Stomach smooth muscle (tissue), 2 donors: Measurements from ENCODE around the gene SYTL3.
"Not testable (repeated sequence)": the region's sequence is repeated elsewhere in the genome, so short reads cannot be mapped to it uniquely, and the experiment has no call there.

ENCODE experiments used
- H3K27ac ChIP-seq: one replicate; pipeline ENCODE4 v1.7.0; 2013; ENCODE audit warnings: mild to moderate bottlenecking, low read length, inconsistent platforms
- H3K27me3 ChIP-seq, 2 donors: one replicate each; pipeline ENCODE4 v1.7.0; 2013; ENCODE audit warnings: low read length in 2 of 2; ENCODE audit not compliant: insufficient read depth in 2 of 2, control insufficient read depth in 1 of 2
- H3K36me3 ChIP-seq, 2 donors: one replicate each; pipeline ENCODE4 v1.7.0; 2013; ENCODE audit warnings: low read length in 2 of 2; ENCODE audit not compliant: control insufficient read depth in 2 of 2, insufficient read depth in 2 of 2
- H3K4me1 ChIP-seq: one replicate; pipeline ENCODE4 v1.7.0; 2013; ENCODE audit warnings: low read length; ENCODE audit not compliant: control insufficient read depth, insufficient read depth
- H3K4me3 ChIP-seq, 2 donors: one replicate each; pipeline ENCODE4 v1.7.0; 2013; ENCODE audit warnings: low read length in 2 of 2
- H3K9ac ChIP-seq, 2 donors: one replicate each; pipeline ENCODE4 v1.7.0; 2013; ENCODE audit warnings: low read length in 2 of 2, mild to moderate bottlenecking in 1 of 2
- H3K9me3 ChIP-seq, 2 donors: one replicate each; pipeline ENCODE4 v1.7.0; 2013; ENCODE audit warnings: low read length in 2 of 2; ENCODE audit not compliant: control insufficient read depth in 2 of 2
- donor health status: healthy.
- donor health status: Pancreatic carcinoma.

Gene SYTL3

DNA sequence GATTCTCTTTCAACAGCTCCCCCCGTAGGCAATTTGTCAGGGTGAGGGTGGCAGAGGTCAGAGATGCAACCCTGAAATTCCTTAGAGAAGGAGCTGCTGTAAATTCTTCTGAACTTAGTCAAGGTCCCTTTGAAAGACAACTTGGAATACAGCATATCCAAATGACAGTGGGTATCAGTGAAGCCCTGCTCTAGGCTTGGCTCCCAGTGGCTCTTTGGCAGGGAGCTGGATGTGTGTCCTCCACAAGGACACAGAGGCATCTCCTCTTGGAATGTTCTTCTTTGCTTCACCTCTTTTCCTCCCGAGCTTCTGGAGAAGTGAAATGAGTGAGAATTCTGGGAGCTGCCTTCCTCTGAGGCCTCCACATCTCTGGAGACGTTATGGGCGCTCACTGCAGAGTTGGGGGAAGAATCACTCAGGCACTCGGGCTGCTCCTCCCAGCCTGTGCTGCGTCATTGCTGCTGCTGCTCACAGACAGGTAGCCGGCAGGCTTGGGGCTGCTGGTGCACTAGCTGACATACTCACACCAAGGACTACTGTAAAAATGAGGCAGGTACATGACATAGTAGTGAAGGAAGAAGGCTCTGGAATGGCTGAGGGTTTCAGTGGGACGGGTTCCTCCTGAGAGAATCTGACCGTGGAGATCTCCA lies 39.4 kb upstream of the SYTL3 start:
- H3K27me3 ChIP-seq, result no peaks in the 10 kb centered on the region
- no peak overlapping the region for H3K27ac ChIP-seq
- peaks cover 21 to 34% of the 10 kb centered on the region in 2 donors for H3K36me3 ChIP-seq

DNA sequence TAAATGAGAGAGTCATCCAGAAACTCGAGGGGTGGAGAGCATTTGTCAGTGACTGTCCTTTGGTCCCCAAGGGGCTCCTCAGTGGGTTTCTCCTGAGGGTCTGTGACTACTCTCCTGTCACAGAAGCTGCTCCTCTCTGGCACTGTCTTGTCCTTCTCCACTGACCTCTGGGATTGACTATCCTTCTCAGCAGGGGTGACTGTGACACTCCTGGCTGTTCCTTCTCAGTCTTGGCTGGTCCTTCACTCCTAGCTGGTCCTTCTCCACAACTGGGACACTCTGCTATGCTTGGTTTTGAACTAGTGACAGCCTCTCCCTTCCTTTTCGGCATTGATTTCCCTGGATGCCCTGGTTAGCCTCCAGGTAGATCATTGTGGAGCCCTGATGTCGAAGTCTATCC lies 38.8 kb upstream of the SYTL3 start:
- Histone ChIP-seq H3K9ac (no peak overlapping the region), H3K4me1 (no peaks in the 10 kb centered on the region), H3K36me3 (peaks cover 21 to 34% of the 10 kb centered on the region in 2 donors), H3K27ac (no peak overlapping the region), H3K9me3 (no peaks in the 10 kb centered on the region), H3K27me3 (no peaks in the 10 kb centered on the region), H3K4me3 (no peak overlapping the region)

More for the DNA sequence above, 39.4 kb upstream of the SYTL3 start:
- no peaks in the 10 kb centered on the region for H3K9me3 ChIP-seq
- H3K9ac ChIP-seq, result no peak overlapping the region
- no peaks in the 10 kb centered on the region for H3K4me1 ChIP-seq
- H3K4me3 ChIP-seq, result no peak overlapping the region

DNA sequence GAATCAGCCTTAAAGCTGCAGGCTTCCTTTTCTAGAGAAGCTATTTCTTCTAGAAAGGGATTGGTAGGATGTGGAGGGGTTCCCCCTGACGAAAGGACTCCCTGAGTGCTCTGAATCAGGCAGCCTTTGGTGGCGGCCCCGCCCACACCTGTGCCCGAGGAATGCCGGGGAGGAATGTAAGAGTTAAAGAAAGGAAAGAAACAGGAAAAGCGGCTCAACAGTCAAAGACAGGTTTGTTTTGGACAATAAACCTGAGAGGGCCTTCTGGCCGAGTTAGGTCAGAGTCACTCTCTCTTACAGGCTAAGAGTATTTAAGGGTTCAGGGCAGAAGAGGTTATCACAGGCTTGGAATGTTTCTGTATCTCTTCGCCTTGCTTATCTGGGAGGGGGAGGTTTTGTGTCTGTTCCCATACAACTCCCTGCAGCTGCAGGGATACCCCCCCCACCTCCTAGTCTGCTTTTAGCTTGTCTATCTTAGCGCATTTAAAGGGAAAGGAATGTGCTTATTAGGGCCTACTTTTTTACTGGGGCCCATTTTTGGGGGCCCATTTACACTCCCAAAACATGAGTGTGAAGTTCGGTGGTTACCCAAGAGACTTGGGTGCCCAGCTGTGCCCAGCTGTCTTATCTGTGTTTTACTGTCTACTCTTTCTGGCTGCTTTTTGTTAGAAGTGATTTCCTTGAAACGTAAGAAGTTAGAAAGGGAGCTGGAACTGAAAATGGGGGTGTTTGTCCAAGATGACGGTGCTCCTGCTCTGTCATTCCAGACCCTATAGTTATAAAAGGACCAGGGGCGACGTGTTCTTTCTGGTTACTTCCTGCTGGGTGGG lies 38.1 kb upstream of the SYTL3 start:
- H3K4me3 ChIP-seq, result no peak overlapping the region
- no peak overlapping the region for H3K9ac ChIP-seq
- H3K4me1 ChIP-seq, result no peaks in the 10 kb centered on the region
- H3K36me3 ChIP-seq, result peaks cover 21 to 31% of the 10 kb centered on the region in 2 donors
- H3K27me3 ChIP-seq, result no peaks in the 10 kb centered on the region
- no peaks in the 10 kb centered on the region for H3K9me3 ChIP-seq
- no peak overlapping the region for H3K27ac ChIP-seq

DNA sequence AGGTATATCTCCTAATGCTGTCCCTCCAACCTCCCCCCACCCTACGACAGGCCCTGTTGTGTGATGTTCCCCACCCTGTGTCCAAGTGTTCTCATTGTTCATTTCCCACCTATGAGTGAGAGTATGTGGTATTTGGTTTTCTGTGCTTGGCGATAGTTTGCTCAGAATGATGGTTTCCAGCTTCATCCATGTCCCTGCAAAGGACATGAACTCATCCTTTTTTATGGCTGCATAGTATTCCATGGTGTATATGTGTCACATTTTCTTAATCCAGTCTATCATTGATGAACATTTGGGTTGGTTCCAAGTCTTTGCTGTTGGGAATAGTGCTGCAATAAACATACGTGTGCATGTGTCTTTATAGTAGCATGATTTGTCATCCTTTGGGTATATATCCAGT lies 35.2 kb upstream of the SYTL3 start:
- peaks cover 15% of the 10 kb centered on the region in 2 donors for H3K36me3 ChIP-seq
- not testable (repeated sequence) for H3K4me1 ChIP-seq, H3K27me3 ChIP-seq, H3K27ac ChIP-seq, H3K4me3 ChIP-seq, H3K9me3 ChIP-seq, H3K9ac ChIP-seq

DNA sequence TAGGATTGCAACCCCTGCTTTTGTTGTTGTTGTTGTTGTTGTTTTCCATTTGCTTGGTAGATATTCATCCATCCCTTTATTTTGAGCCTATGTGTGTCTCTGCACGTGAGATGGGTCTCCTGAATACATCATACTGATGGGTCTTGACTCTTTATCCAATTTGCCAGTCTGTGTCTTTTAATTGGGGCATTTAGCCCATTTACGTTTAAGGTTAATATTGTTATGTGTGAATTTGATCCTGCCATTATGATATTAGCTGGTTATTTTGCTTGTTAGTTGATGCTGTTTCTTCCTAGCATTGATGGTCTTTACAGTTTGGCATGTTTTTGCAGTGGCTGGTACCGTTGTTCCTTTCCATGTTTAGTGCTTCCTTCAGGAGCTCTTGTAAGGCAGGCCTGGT lies 31.6 kb upstream of the SYTL3 start:
- H3K4me1 ChIP-seq, H3K9ac ChIP-seq, H3K4me3 ChIP-seq, H3K9me3 ChIP-seq, H3K27me3 ChIP-seq, H3K27ac ChIP-seq: not testable (repeated sequence)
- H3K36me3 ChIP-seq, result peaks cover 9 to 18% of the 10 kb centered on the region in 2 donors

DNA sequence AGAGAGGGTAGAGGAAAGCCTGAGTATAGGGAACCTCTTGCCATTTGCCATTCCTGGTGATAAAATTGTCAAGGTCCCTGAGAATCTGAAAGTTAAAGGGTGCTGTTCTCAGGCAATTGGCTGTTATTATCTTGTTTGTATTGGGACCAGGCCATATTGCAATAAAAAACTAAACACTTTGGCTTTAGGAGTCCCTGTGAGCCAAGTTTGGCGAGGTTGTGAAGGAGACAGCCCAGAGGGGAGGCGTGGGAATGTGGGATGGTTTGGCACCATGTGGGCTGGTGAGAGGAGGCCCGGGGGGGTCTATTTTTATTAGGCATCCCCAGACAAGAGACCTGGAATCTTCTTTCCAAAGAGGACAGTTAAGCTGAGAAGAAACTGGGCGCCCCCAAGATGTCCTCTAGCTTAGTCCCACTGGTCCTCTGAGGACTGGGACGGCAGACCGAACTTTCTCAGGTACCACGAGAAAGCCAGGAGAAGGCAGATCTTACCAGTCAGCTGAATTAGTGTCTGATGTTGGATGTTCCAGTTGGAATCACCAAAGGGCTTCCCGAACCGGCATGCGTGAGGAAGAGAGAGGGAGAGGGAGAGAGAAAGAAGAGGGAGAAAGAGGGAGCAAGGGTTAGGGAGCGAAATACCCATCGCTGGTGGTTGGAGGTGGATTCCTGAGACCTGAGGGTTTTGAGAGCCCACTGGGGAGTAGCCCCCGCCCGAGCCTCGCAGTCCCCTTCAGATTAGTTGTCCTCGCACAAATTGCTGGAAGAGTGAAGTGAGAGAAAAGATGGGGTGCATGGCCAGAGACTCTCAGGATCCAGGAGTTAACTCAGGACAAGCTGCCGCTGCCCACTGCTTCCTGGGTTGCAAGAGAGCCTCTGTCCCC lies 29.7 kb upstream of the SYTL3 start:
- Histone ChIP-seq H3K9me3 (no peaks in the 10 kb centered on the region), H3K4me3 (no peak overlapping the region), H3K36me3 (peaks cover 15 to 18% of the 10 kb centered on the region in 2 donors), H3K4me1 (no peaks in the 10 kb centered on the region), H3K27me3 (no peaks in the 10 kb centered on the region), H3K27ac (no peak overlapping the region), H3K9ac (no peak overlapping the region)

DNA sequence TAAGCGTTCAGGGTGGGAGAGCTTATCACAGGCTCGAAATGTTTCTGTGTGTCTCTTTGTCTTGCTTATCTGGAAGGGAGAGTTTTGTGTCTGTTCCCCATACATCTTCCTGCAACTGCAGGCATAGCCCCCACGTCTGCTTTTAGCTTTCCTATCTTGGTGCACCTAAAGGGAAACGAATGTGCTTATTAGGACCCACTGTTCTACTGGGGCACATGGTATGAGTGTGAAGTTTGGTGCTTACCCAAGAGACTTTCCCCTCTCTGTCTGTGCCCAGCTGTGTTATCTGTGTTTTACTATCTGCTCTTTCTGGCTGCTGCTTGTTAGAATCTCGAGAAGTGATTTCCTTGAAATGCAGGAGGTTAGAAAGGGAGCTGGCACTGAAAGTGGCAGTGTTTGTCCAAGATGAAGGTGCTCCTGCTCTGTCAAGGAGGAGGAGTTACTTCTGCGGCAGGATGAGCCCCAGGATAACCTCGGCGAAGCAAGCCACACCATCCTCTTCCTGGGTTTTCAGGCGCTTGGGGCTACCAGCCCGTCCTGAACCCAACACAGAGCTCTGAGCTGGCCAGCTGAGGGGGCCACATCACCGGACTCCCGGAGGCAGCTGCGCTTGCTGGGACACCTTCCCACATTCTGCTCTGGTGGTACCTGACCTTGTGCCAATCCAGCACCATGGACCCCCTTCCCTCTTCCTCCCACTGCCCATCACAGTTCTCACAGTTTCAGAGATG lies 28.7 kb upstream of the SYTL3 start:
- H3K4me3 ChIP-seq, result no peak overlapping the region
- H3K4me1 ChIP-seq, result no peaks in the 10 kb centered on the region
- H3K27ac ChIP-seq, result no peak overlapping the region
- H3K27me3 ChIP-seq, result no peaks in the 10 kb centered on the region
- H3K9me3 ChIP-seq, result no peaks in the 10 kb centered on the region
- no peak overlapping the region for H3K9ac ChIP-seq
- H3K36me3 ChIP-seq, result peaks cover 21 to 22% of the 10 kb centered on the region in 2 donors

DNA sequence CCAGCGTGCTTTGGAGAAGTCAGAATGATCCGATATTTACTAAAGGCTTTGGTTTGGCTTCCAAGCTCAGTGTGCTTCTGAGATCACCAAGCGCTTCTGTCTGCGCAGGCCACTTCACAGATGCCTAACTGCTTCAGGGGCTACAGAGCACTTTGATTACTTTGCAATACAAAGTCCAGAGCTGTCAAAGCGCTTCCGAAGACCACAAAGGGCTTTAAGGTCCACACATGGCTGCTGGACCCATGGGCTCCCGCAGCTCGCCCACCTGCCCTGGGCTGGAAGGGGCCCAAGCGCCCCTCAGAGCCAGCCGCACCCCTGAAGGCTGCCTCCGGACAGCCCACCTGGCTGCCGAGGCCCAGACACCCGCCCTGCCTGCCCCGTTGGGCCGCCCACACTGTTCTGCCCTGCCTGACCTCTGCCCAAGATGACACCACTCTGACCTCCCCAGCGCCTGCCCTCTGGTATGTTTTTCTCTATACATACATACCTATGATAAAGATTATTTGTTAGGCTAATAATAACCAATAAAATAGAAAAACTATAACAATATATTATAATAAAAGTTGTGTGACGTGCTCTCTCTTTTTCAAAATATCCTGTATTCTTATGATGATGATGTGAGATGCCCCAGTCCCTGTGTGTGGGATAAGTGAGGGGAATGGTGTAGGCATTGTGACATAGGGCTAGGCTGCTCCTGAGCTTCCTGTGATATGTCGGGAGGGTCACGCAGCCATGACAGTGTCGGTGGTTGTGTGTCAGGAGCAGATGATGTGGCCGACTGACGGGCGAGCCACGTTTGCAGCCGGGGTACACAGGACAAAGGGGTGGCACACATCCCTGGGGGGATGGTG lies 27.9 kb upstream of the SYTL3 start:
- Histone ChIP-seq H3K4me1 (no peaks in the 10 kb centered on the region), H3K36me3 (peaks cover 23 to 28% of the 10 kb centered on the region in 2 donors), H3K9me3 (no peaks in the 10 kb centered on the region), H3K27ac (no peak overlapping the region), H3K27me3 (no peaks in the 10 kb centered on the region), H3K9ac (no peak overlapping the region), H3K4me3 (no peak overlapping the region)

DNA sequence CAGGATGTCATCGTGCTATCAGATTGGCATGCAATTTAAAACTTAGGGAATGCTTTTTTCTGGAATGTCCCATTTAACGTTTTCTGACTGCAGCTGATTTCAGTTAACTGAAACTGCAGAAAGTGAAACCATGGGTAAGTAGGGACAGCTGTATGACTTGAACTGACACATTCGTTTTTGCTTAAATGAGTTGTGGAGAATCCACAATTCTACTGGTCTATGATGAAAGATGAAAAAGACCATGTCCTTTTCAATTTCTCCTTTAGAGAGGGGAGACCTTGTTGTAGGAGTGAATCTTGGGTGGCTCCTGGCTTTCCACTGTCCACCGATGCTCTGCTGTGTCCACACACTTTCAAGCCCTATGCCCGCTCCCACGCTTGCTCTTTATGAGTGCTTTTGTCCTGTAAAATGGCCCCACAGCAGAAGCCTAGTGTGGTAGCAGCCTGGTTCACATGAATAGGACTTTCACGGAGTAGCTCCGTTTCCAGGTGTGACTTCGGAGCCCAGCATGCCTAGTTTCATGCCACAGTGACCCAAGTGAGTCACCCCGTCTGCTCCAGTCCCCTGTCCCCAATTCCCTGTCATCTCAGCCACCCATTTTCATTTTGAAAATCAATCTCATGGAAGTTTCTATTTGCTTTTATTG lies 27.2 kb upstream of the SYTL3 start:
- Histone ChIP-seq H3K4me1 (no peaks in the 10 kb centered on the region), H3K9ac (no peak overlapping the region), H3K27me3 (no peaks in the 10 kb centered on the region), H3K9me3 (no peaks in the 10 kb centered on the region), H3K36me3 (peaks cover 29 to 34% of the 10 kb centered on the region in 2 donors), H3K27ac (no peak overlapping the region), H3K4me3 (no peak overlapping the region)
